Stimulated activated CD4-positive, alpha-beta T cell treated with anti-CD3 and anti-CD28 coated beads, Interleukin-2, amount 100 ng/mL, for 4 hours (primary cell): ENCODE data around the gene TDRD9.
"Not testable (repeated sequence)": the region's sequence is repeated elsewhere in the genome, so short reads cannot be mapped to it uniquely, and the experiment has no call there.

Source experiments
- DNase-seq: peaks from one replicate; pipeline ENCODE4 v3.0.0-alpha.2; 2020; ENCODE audit warnings: low read depth

TDRD9 gene

GRCh38 chr14:103928011-103928890 lies at the start of gene TDRD9:
TDRD9 (plus strand) TSS chr14:103928456; CDS start chr14:103928510, 54 bp downstream.
- no peak for DNase-seq

GRCh38 chr14:103879118-103879569 lies 49.1 kb upstream of the TDRD9 start:
- DNase-seq, result no peak

GRCh38 chr14:103879570-103880347 lies 48.5 kb upstream of the TDRD9 start:
- DNase-seq, result no peak

GRCh38 chr14:103880348-103881267 lies 47.6 kb upstream of the TDRD9 start:
- no peak for DNase-seq

GRCh38 chr14:103881268-103882201 lies 46.7 kb upstream of the TDRD9 start:
- DNase-seq, result no peak

- DNase-seq, result no peak
Observed at GRCh38 chr14:103882503-103883262, 45.6 kb upstream of the TDRD9 start.

- DNase-seq, result no peak
Observed at GRCh38 chr14:103883263-103883523, 45.1 kb upstream of the TDRD9 start.

- no peak for DNase-seq
Observed at GRCh38 chr14:103884854-103885253, 43.4 kb upstream of the TDRD9 start.

- no peak for DNase-seq
Observed at GRCh38 chr14:103885509-103885932, 42.7 kb upstream of the TDRD9 start.

GRCh38 chr14:103886304-103887169 lies 41.7 kb upstream of the TDRD9 start:
- no peak for DNase-seq

- no peak for DNase-seq
Observed at GRCh38 chr14:103887170-103887501, 41.1 kb upstream of the TDRD9 start.

GRCh38 chr14:103887557-103888115 lies 40.6 kb upstream of the TDRD9 start:
- DNase-seq, result no peak

GRCh38 chr14:103889002-103889312 lies 39.3 kb upstream of the TDRD9 start:
- DNase-seq, result not testable (repeated sequence)

- DNase-seq, result no peak
Observed at GRCh38 chr14:103889313-103890051, 38.8 kb upstream of the TDRD9 start.

GRCh38 chr14:103890052-103890371 lies 38.2 kb upstream of the TDRD9 start:
- DNase-seq, result no peak

GRCh38 chr14:103890821-103891666 lies 37.2 kb upstream of the TDRD9 start:
- no peak for DNase-seq

GRCh38 chr14:103891667-103892215 lies 36.5 kb upstream of the TDRD9 start:
- DNase-seq, result no peak
